GM15510 (cell line): ENCODE results near the gene RNF224.

Experiments
- POLR2A ChIP-seq: IDR thresholded peaks from 3 replicates; pipeline ENCODE4 v1.6.1; 2011; ENCODE audit warnings: borderline replicate concordance; ENCODE audit not compliant: insufficient read length; ENCODE audit errors: extremely low read depth

The RNF224 gene

GRCh38 chr9:137227054-137227852, at the start of gene RNF224:
Gene RNF224, plus strand, starts transcription at chr9:137227502. Its CDS starts 834 bp downstream, at chr9:137228336.
- TF ChIP-seq POLR2A, result no peak

- no peak for TF ChIP-seq POLR2A
These were observed 48.9 kb upstream of the RNF224 start for GRCh38 chr9:137178201-137178938.

- TF ChIP-seq POLR2A, result no peak
These were observed 48.2 kb upstream of the RNF224 start for GRCh38 chr9:137178939-137179630.

- TF ChIP-seq POLR2A, result no peak
These were observed 47.5 kb upstream of the RNF224 start for GRCh38 chr9:137179761-137180160.

- TF ChIP-seq POLR2A, result no peak
These were observed 46.8 kb upstream of the RNF224 start for GRCh38 chr9:137180491-137180890.

DNA sequence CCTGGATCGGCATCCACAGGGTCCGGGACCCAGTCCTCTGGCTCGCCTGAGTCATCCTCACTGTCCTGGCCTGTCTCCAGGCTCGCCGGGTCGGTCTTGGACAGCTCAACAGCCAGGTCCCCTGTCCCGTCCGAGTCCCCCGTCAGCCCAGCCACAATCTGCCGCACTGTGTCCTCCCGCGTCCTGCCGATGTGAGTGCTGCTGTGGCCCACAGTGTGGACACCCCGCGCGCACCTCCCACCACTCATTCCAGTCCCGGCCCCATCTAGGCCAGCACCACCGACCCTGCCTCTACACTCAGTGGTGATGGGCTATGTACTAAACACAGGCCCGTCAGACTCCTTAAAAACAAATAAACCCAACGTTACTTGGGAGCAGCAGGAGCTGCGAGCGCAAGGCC, 45.6 kb upstream of the RNF224 start:
- TF ChIP-seq POLR2A, result no peak

- no peak for TF ChIP-seq POLR2A
These were observed 44.5 kb upstream of the RNF224 start for GRCh38 chr9:137182836-137183235.

DNA sequence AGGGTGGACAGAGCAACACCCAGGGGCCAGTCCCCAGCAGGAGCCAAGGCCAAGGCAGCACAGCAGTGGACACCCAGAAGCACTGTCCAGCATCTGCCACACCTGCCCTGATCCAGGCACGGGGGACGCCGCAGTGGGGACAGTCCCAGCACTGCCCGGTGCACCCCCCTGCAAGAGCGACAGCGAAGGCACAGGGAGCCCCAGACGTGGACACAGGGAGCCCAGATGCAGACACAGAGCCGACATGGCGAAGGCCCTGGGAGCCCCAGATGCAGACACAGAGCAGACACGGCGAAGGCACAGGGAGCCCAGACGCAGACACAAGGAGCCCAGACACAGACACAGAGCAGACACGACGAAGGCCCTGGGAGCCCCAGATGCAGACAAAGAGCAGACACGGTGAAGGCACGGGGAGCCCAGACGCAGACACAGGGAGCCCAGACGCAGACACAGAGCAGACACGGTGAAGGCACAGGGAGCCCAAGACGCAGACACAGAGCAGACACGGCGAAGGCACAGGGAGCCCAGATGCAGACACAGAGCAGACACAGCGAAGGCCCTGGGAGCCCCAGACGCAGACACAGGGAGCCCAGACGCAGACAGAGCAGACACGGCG, 43.2 kb upstream of the RNF224 start:
- no peak for TF ChIP-seq POLR2A

- TF ChIP-seq POLR2A, result no peak
These were observed 42.2 kb upstream of the RNF224 start for GRCh38 chr9:137184881-137185660.

- no peak for TF ChIP-seq POLR2A
These were observed 41.4 kb upstream of the RNF224 start for GRCh38 chr9:137185921-137186320.

DNA sequence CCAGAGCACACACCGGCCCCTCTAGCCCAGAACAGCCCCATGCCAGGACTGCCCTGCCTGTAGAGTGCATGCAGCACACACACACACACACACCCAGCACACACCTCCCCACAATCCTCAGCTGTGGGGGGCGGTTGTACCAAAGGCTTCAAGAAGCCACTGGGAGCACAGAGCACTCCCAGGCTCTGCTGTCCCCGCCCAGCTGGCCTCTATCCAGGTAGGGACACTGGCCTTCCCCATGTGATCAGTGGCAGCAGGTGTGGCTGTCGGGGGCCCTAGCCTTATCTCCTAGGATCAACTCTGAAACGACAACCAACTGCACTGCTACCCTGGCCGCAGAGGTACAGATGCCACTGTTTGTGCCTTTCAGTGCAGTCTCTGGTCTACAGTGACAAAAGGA, 40.9 kb upstream of the RNF224 start:
- no peak for TF ChIP-seq POLR2A

DNA sequence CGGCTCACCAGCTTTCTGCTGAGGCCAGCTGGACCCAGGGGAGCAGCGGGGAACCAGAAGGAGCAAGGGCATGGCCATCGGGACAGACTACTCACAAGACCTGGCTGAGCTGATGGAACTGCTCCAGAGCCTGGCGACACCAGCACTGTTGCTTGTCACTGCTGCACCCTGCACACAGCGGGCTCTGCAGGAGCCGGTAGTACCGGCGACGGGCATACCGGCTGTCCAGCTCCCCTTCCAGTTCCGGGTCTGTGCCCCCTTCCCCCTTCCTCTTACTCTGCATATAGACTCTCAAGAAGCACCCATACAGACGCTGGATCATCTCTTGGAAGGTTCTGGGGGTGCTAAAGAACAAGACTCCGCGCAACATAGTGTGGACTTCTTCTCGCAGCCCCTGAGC, 39.9 kb upstream of the RNF224 start:
- no peak for TF ChIP-seq POLR2A

DNA sequence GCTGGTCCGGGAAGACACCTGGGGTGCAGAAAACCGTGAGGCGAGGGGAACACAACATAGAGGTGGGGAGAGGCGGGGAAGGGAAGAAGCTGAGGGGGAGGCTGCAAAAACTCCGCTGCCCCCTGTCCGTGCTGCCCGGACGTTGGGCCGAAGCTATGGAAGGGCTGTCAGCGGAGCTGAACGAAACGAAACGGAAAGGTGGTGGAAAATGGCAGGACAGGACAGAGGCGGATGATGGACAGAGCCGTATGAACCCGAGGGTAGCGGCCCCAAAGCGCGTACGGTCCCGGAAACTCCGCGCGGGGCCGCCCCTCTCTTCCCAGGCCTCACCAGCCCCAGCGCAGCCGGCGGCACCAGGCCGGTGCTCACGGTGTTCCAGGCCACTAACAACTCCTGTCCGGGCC, 39.2 kb upstream of the RNF224 start:
- TF ChIP-seq POLR2A, result no peak
